ENCODE measurements around the gene TMPO.

GRCh38 chr12:98515287-98516110 is at the start of gene TMPO:
- TF ChIP-seq POLR2AphosphoS5 (IDR thresholded peaks at IDR 0.05; ENCODE audit: low read depth, low read length) (peak; percentile 97), POLR2A (IDR thresholded peaks at IDR 0.05; ENCODE audit: low read depth, low read length) (peak; percentile 95)

Data from GM12891 (cell line).